Muscle of leg (tissue), 11 donors: Measurements from ENCODE around the gene H6PD. TPM values are rescaled to one million over a fixed set of nuclear protein-coding genes. Genes with fewer than 3 reads are reported as not detected.

Experiments
- DNase-seq: peaks from one replicate; pipeline ENCODE4 v3.0.0; 2013
- H3K27ac ChIP-seq: one replicate; pipeline ENCODE4 v1.5.1; 2013; ENCODE audit warnings: mild to moderate bottlenecking, low read length, control low read depth
- H3K27me3 ChIP-seq: one replicate; pipeline ENCODE4 v1.6.1; 2013; ENCODE audit warnings: low read length; ENCODE audit not compliant: control insufficient read depth, insufficient read depth
- H3K36me3 ChIP-seq: one replicate; pipeline ENCODE4 v1.6.1; 2013; ENCODE audit warnings: low read length; ENCODE audit not compliant: control insufficient read depth, insufficient read depth
- H3K4me1 ChIP-seq: one replicate; pipeline ENCODE4 v1.6.1; 2013; ENCODE audit warnings: low read length; ENCODE audit not compliant: control insufficient read depth, insufficient read depth
- H3K4me3 ChIP-seq: one replicate; pipeline ENCODE4 v1.5.1; 2013; ENCODE audit warnings: low read length, control low read depth
- H3K9me3 ChIP-seq: replicated peaks from 2 replicates; pipeline ENCODE4 v1.6.1; 2013; ENCODE audit warnings: low read depth, low read length; ENCODE audit not compliant: control insufficient read depth
- WGBS: methylation state at CpG from one replicate; pipeline ENCODE4 v1.1.5; 2013; ENCODE audit warnings: missing lambda C conversion rate; ENCODE audit not compliant: insufficient coverage; 5-methylcytosine and 5-hydroxymethylcytosine counted together
- polyA plus RNA-seq, 8 donors: library from polyadenylated mRNA; unstranded; fragments of 120-200 nt; gene quantifications; one replicate each; pipeline versions ENCODE4 v1.2.1 to v1.2.3, GENCODE V29; 2013; ENCODE audit warnings: inconsistent platforms in 1 of 8, low replicate concordance in 1 of 8; ENCODE audit not compliant: insufficient read length in 8 of 8, insufficient read depth in 1 of 8
- total RNA-seq: library from RNA; stranded (reverse); fragments of 120-200 nt; gene quantifications from one replicate; pipeline ENCODE4 v1.2.4, GENCODE V29; 2013

The H6PD gene
- total and polyA plus RNA-seq, 9 donors = 24.1 to 49.1 (median 36.5) TPM

GRCh38 chr1:9314711-9315379, 80.3 kb downstream of the H6PD start:
- Histone ChIP-seq H3K9me3 (no peaks in the 10 kb centered on the region), H3K4me3 (no peak overlapping the region), H3K27ac (no peak overlapping the region), H3K36me3 (no peaks in the 10 kb centered on the region), H3K4me1 (peaks cover 21% of the 10 kb centered on the region), H3K27me3 (no peaks in the 10 kb centered on the region)
- 87% methylated on average over 10 of the region's 11 CpGs for WGBS
- DNase-seq = no peak

- H3K9me3 ChIP-seq = no peaks in the 10 kb centered on the region
- peak; percentile 51 for DNase-seq
- 50% methylated on average over 14 of the region's 20 CpGs for WGBS
- H3K4me1 ChIP-seq = peaks cover 28% of the 10 kb centered on the region
- H3K27me3 ChIP-seq = no peaks in the 10 kb centered on the region
- no peak overlapping the region for H3K27ac ChIP-seq
- H3K36me3 ChIP-seq = no peaks in the 10 kb centered on the region
- H3K4me3 ChIP-seq = no peak overlapping the region
Measured at GRCh38 chr1:9315411-9316079, 81.0 kb downstream of the H6PD start.

GRCh38 chr1:9316080-9316444, 81.5 kb downstream of the H6PD start:
- no peak for DNase-seq
- no peak overlapping the region for H3K4me3 ChIP-seq
- no peaks in the 10 kb centered on the region for H3K36me3 ChIP-seq
- peaks cover under 1% of the 10 kb centered on the region for H3K27me3 ChIP-seq
- H3K4me1 ChIP-seq = peaks cover 33% of the 10 kb centered on the region
- WGBS = 78% methylated on average over 7 of the region's 7 CpGs
- H3K27ac ChIP-seq = no peak overlapping the region
- H3K9me3 ChIP-seq = no peaks in the 10 kb centered on the region

- H3K36me3 ChIP-seq = no peaks in the 10 kb centered on the region
- no peak overlapping the region for H3K4me3 ChIP-seq
- H3K27me3 ChIP-seq = peaks cover 4% of the 10 kb centered on the region
- H3K27ac ChIP-seq = no peak overlapping the region
- no peaks in the 10 kb centered on the region for H3K9me3 ChIP-seq
- peaks cover 35% of the 10 kb centered on the region for H3K4me1 ChIP-seq
- WGBS = 93% methylated on average over 24 of the region's 24 CpGs
- no peak for DNase-seq
Measured at GRCh38 chr1:9316512-9316911, 81.9 kb downstream of the H6PD start.

- Histone ChIP-seq H3K36me3 (no peaks in the 10 kb centered on the region), H3K9me3 (no peaks in the 10 kb centered on the region), H3K4me3 (no peak overlapping the region), H3K27ac (peak overlapping the region; percentile 60), H3K4me1 (peaks cover 35% of the 10 kb centered on the region), H3K27me3 (peaks cover 4% of the 10 kb centered on the region)
- DNase-seq = no peak
- 87% methylated on average over 4 of the region's 7 CpGs for WGBS
Measured at GRCh38 chr1:9317072-9317471, 82.5 kb downstream of the H6PD start.

- Histone ChIP-seq H3K27me3 (peaks cover 4% of the 10 kb centered on the region), H3K4me3 (no peak overlapping the region), H3K9me3 (no peaks in the 10 kb centered on the region), H3K36me3 (no peaks in the 10 kb centered on the region), H3K27ac (peak overlapping the region; percentile 60), H3K4me1 (peaks cover 38% of the 10 kb centered on the region)
- WGBS = 25% methylated on average over 22 of the region's 28 CpGs
- DNase-seq = peak; percentile 83
Measured at GRCh38 chr1:9317591-9318417, 83.2 kb downstream of the H6PD start.

- 97% methylated on average over 5 of the region's 20 CpGs for WGBS
- H3K4me1 ChIP-seq = peaks cover 38% of the 10 kb centered on the region
- no peaks in the 10 kb centered on the region for H3K9me3 ChIP-seq
- H3K27me3 ChIP-seq = peaks cover 4% of the 10 kb centered on the region
- H3K36me3 ChIP-seq = peaks cover 3% of the 10 kb centered on the region
- H3K4me3 ChIP-seq = no peak overlapping the region
- no peak for DNase-seq
- H3K27ac ChIP-seq = no peak overlapping the region
Measured at GRCh38 chr1:9319208-9319788, 84.7 kb downstream of the H6PD start.

GRCh38 chr1:9319789-9320519, 85.4 kb downstream of the H6PD start:
- peaks cover 4% of the 10 kb centered on the region for H3K27me3 ChIP-seq
- 60% methylated on average over 17 of the region's 21 CpGs for WGBS
- no peaks in the 10 kb centered on the region for H3K9me3 ChIP-seq
- no peak overlapping the region for H3K4me3 ChIP-seq
- DNase-seq = no peak
- H3K27ac ChIP-seq = no peak overlapping the region
- peaks cover 42% of the 10 kb centered on the region for H3K4me1 ChIP-seq
- peaks cover 3% of the 10 kb centered on the region for H3K36me3 ChIP-seq
